Measurements from ENCODE around the gene BMP7.

BMP7 gene

DNA sequence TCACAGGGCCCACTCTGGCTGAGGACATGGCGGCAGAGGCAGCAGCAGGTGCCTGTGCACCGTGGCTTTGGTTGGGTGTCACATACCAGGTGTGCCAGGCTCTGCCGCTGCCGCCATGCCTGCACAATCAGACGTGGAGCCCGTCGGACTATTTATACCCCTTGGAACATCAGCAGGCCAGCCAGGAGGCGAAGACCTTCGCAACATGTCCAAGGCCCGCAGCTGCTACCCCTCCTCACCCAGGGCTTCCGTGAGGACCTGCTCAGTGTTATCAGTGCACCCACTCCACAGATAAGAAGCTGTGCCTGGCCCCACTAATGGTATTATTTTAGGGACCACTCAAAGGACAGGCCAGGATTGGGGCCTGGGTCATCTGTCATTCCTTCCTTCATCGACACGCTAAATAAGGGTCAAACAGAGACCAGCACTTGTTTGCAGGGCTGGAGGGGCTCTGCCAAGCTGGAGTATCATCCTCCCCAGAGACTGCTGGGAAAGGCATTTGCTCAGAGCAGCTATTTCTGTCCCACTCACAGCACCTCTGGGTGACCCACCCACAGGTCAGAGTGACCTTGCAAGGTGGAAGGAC, 109.2 kb downstream of the BMP7 start:
- no peak for TF ChIP-seq POLR2A (IDR thresholded peaks at IDR 0.05; ENCODE audit: low read depth, low read length)
- FAIRE-seq (peak; percentile 57), DNase-seq (ENCODE audit: insufficient read length) (no peak)

GRCh38 chr20:57156011-57156729, 110.3 kb downstream of the BMP7 start:
- FAIRE-seq (no peak), DNase-seq (ENCODE audit: insufficient read length) (no peak)
- no peak for TF ChIP-seq POLR2AphosphoS5 (IDR thresholded peaks at IDR 0.05; ENCODE audit: low read depth, low read length)
- TF ChIP-seq POLR2A (IDR thresholded peaks at IDR 0.05; ENCODE audit: low read depth, low read length) = no peak
- TF ChIP-seq TAF1 (IDR thresholded peaks at IDR 0.05; ENCODE audit: borderline replicate concordance, low read depth, low read length) = no peak

GRCh38 chr20:57155415-57155814, 111.0 kb downstream of the BMP7 start:
- DNase-seq (ENCODE audit: insufficient read length) (no peak), FAIRE-seq (no peak)
- TF ChIP-seq TAF1 (IDR thresholded peaks at IDR 0.05; ENCODE audit: borderline replicate concordance, low read depth, low read length) (no peak), POLR2AphosphoS5 (IDR thresholded peaks at IDR 0.05; ENCODE audit: low read depth, low read length) (no peak), POLR2A (IDR thresholded peaks at IDR 0.05; ENCODE audit: low read depth, low read length) (no peak)

DNA sequence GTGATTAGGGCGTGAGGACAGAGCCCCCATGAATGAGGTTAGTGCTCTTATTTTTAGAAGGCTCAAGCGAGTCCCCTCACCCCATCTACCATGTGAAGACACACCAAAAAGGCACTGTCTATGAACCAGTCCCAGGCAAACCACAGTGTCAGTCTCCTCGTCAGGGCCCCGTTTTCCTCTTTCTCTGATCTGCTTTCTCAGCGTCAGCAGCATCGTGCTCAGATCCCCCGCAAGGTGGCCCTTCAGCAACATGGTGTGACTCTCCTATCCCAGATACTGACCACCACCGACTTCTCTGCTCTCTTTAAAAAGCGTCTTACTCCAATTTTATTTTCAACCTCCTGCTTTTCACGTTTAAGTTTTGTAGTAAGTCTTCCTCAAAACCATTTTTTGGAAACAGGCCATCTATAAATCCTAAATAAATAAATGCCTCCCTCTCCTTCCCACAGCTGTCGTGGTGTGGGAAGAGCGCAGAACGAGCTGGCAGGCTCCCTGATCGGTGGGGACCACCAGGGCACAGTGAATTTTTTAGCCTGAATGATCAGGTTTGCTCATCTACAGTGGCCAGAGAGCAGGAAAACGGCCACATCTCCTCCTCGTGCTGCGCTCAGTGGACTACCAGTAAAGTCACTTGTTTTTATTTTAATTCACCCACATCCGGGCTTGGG, 113.1 kb downstream of the BMP7 start:
- TF ChIP-seq POLR2AphosphoS5 (IDR thresholded peaks at IDR 0.05; ENCODE audit: low read depth, low read length) (no peak), TAF1 (IDR thresholded peaks at IDR 0.05; ENCODE audit: borderline replicate concordance, low read depth, low read length) (no peak), POLR2A (IDR thresholded peaks at IDR 0.05; ENCODE audit: low read depth, low read length) (no peak)
- DNase-seq (ENCODE audit: insufficient read length) = no peak
- no peak for FAIRE-seq

GRCh38 chr20:57152557-57152956, 113.9 kb downstream of the BMP7 start:
- FAIRE-seq = no peak
- no peak for DNase-seq (ENCODE audit: insufficient read length)
- TF ChIP-seq POLR2AphosphoS5 (IDR thresholded peaks at IDR 0.05; ENCODE audit: low read depth, low read length) (no peak), TAF1 (IDR thresholded peaks at IDR 0.05; ENCODE audit: borderline replicate concordance, low read depth, low read length) (no peak), POLR2A (IDR thresholded peaks at IDR 0.05; ENCODE audit: low read depth, low read length) (no peak)

- FAIRE-seq = no peak
- no peak for TF ChIP-seq TAF1 (IDR thresholded peaks at IDR 0.05; ENCODE audit: borderline replicate concordance, low read depth, low read length)
- no peak for DNase-seq (ENCODE audit: insufficient read length)
Measured at GRCh38 chr20:57150559-57150958, 115.9 kb downstream of the BMP7 start.

DNA sequence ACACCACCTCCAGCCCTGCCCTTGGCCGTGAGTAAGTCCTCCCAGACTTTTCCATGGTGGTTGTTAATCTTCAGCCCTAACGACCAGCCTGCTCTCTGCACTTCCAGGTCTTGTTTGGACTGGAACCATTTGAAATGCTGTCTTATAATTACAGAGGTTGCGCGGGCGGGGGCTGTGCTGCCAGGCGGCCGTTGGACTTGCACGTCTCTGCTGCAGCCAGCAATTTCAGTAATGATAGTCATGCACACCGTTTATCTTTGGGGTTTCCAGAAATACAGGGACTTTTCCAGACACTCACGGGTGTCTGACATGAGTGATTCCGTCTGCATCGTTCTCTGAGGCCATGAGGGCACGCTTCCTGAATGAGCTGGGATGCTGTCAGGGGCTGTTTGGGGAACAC, 118.2 kb downstream of the BMP7 start:
- FAIRE-seq = no peak
- no peak for TF ChIP-seq POLR2A (IDR thresholded peaks at IDR 0.05; ENCODE audit: low read depth, low read length)
- no peak for TF ChIP-seq TAF1 (IDR thresholded peaks at IDR 0.05; ENCODE audit: borderline replicate concordance, low read depth, low read length)
- no peak for TF ChIP-seq POLR2AphosphoS5 (IDR thresholded peaks at IDR 0.05; ENCODE audit: low read depth, low read length)
- no peak for DNase-seq (ENCODE audit: insufficient read length)

DNA sequence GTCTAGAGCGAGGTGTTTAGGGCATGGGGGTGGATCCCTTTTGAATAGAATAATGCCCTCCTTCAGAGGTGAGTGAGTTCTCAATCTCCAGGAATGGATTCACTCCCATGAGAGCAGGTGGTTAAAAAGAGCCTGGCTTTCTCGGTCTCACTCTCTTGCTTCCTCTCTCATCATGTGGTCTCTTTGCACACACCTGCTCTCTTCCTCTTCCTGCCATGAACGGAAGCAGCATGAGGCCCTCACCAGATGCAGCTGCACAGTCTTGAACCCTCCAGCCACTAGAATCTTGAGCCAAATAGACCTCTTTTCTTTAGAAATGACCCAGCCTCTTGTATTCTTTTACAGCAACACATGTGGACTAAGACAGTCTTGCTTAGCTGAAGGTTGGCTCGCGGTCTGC, 119.3 kb downstream of the BMP7 start:
- FAIRE-seq (no peak), DNase-seq (ENCODE audit: insufficient read length) (no peak)
- TF ChIP-seq POLR2A (IDR thresholded peaks at IDR 0.05; ENCODE audit: low read depth, low read length) (no peak), POLR2AphosphoS5 (IDR thresholded peaks at IDR 0.05; ENCODE audit: low read depth, low read length) (no peak)

- TF ChIP-seq POLR2A (IDR thresholded peaks at IDR 0.05; ENCODE audit: low read depth, low read length) (no peak), TAF1 (IDR thresholded peaks at IDR 0.05; ENCODE audit: borderline replicate concordance, low read depth, low read length) (no peak), POLR2AphosphoS5 (IDR thresholded peaks at IDR 0.05; ENCODE audit: low read depth, low read length) (no peak)
- no peak for FAIRE-seq
- DNase-seq (ENCODE audit: insufficient read length) = no peak
Measured at GRCh38 chr20:57146155-57146554, 120.3 kb downstream of the BMP7 start.

DNA sequence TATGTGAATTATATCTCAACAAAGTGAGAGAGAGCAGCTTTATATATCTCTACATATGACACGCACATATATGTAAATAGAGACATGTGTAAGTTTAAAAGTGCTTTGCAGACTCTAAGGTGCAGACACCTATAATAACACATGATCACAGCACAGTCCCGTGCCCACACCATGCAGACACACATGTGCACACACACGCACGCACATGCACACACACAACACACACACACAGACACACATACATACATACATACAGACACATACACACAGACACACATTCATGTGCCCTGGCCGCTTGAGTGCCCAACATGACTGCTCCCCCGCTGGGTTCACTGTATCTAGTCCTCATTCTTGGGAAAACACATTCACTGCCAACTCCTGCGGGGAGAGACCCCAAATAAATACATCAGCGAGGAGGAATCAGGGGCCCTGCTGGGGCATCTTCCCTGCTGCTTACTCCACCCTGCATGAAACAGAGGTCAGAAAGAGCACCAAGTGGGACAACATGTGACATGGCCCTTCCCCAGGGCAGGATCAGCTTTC, 121.3 kb downstream of the BMP7 start:
- DNase-seq (ENCODE audit: insufficient read length) (no peak), FAIRE-seq (no peak)
- TF ChIP-seq TAF1 (IDR thresholded peaks at IDR 0.05; ENCODE audit: borderline replicate concordance, low read depth, low read length) (no peak), POLR2A (IDR thresholded peaks at IDR 0.05; ENCODE audit: low read depth, low read length) (no peak), POLR2AphosphoS5 (IDR thresholded peaks at IDR 0.05; ENCODE audit: low read depth, low read length) (no peak)

- TF ChIP-seq TAF1 (IDR thresholded peaks at IDR 0.05; ENCODE audit: borderline replicate concordance, low read depth, low read length) (no peak), POLR2AphosphoS5 (IDR thresholded peaks at IDR 0.05; ENCODE audit: low read depth, low read length) (no peak), POLR2A (IDR thresholded peaks at IDR 0.05; ENCODE audit: low read depth, low read length) (no peak)
- DNase-seq (ENCODE audit: insufficient read length) (no peak), FAIRE-seq (no peak)
Measured at GRCh38 chr20:57143173-57143572, 123.3 kb downstream of the BMP7 start.

- no peak for TF ChIP-seq TAF1 (IDR thresholded peaks at IDR 0.05; ENCODE audit: borderline replicate concordance, low read depth, low read length)
- DNase-seq (ENCODE audit: insufficient read length) (no peak), FAIRE-seq (no peak)
Measured at GRCh38 chr20:57142667-57143066, 123.8 kb downstream of the BMP7 start.
